ENCODE data around the gene CAMK4. TPM values are rescaled to one million over a fixed set of nuclear protein-coding genes. Genes with fewer than 3 reads are reported as not detected.

Gene CAMK4
- total RNA-seq, 1 experiment from 2014 or later, result 23.3 TPM

DNA sequence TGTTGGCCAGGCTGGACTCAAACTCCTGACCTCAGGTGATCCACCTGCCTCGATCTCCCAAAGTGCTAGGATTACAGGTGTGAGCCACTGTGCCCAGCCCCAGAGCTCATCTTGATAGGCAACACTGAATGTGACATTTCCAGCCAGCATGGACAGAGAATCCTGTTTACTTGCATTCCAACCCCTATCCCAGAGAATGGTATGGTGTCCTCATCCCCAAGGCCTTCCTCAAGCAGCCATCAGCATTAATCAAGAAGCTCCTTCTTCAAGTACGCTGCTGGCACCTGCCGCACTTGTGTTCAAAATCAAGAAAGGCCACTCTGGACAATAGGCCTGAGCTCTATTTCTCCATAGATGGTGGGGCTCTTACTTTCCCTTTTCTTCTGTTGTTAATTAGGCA, 247.9 kb downstream of the CAMK4 start:
- TF ChIP-seq, protein P1, sequence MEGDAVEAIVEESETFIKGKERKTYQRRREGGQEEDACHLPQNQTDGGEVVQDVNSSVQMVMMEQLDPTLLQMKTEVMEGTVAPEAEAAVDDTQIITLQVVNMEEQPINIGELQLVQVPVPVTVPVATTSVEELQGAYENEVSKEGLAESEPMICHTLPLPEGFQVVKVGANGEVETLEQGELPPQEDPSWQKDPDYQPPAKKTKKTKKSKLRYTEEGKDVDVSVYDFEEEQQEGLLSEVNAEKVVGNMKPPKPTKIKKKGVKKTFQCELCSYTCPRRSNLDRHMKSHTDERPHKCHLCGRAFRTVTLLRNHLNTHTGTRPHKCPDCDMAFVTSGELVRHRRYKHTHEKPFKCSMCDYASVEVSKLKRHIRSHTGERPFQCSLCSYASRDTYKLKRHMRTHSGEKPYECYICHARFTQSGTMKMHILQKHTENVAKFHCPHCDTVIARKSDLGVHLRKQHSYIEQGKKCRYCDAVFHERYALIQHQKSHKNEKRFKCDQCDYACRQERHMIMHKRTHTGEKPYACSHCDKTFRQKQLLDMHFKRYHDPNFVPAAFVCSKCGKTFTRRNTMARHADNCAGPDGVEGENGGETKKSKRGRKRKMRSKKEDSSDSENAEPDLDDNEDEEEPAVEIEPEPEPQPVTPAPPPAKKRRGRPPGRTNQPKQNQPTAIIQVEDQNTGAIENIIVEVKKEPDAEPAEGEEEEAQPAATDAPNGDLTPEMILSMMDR (IDR thresholded peaks at IDR 0.05; ENCODE audit: unreplicated experiment), result no peak
- peaks cover 4% of the 10 kb centered on the region for H3K9me3 Mint-ChIP-seq (ENCODE audit: low read depth, unreplicated experiment)
- no TSS peak for BruUV-seq (replicated peaks)
- H3K4me3 Mint-ChIP-seq (ENCODE audit: low read depth, unreplicated experiment), result no peak overlapping the region
- H3K27ac Mint-ChIP-seq (ENCODE audit: unreplicated experiment), result no peak overlapping the region
- DNase-seq, result no peak
- intact Hi-C loops (cut with micrococcal nuclease; ENCODE audit: unreplicated experiment), result no loop called here
- no peaks in the 10 kb centered on the region for H3K4me1 Mint-ChIP-seq (ENCODE audit: low read depth, unreplicated experiment)
- H3K27me3 Mint-ChIP-seq (ENCODE audit: unreplicated experiment), result no peaks in the 10 kb centered on the region
- H3K36me3 Mint-ChIP-seq (ENCODE audit: insufficient read depth, unreplicated experiment), result no peaks in the 10 kb centered on the region
- CTCF ChIA-PET, result no interaction called here

- Mint-ChIP-seq H3K4me3 (ENCODE audit: low read depth, unreplicated experiment) (no peak overlapping the region), H3K27ac (ENCODE audit: unreplicated experiment) (no peak overlapping the region), H3K27me3 (ENCODE audit: unreplicated experiment) (no peaks in the 10 kb centered on the region), H3K36me3 (ENCODE audit: insufficient read depth, unreplicated experiment) (no peaks in the 10 kb centered on the region), H3K4me1 (ENCODE audit: low read depth, unreplicated experiment) (no peaks in the 10 kb centered on the region), H3K9me3 (ENCODE audit: low read depth, unreplicated experiment) (peaks cover 4% of the 10 kb centered on the region)
- intact Hi-C loops (cut with micrococcal nuclease; ENCODE audit: unreplicated experiment), result no loop called here
- no TSS peak for BruUV-seq (replicated peaks)
- no peak for DNase-seq
- CTCF ChIA-PET, result no interaction called here
- TF ChIP-seq, protein P1 (IDR thresholded peaks at IDR 0.05; ENCODE audit: unreplicated experiment), result no peak
Observed at GRCh38 chr5:111472579-111472978, 248.4 kb downstream of the CAMK4 start.

DNA sequence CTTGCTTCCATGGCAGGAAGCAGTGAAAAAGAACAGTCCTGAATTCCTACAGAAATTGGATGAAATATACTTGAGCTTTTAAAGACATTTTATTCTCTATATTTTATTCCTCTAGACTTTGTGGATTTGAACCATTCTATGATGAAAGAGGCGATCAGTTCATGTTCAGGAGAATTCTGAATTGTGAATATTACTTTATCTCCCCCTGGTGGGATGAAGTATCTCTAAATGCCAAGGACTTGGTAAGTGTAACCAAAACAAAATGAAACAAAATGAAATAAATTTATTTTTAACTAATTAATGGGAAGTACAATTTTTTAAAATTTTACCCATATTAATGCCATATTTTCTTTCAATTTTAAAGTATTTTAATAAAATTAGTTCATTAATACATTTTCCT, 254.1 kb downstream of the CAMK4 start:
- no TSS peak for BruUV-seq (replicated peaks)
- intact Hi-C loops (cut with micrococcal nuclease; ENCODE audit: unreplicated experiment), result loop anchor here (5.0 kb wide), 1 partner anchor 321 kb away; no protein-coding TSS in a partner anchor
- Mint-ChIP-seq H3K27ac (ENCODE audit: unreplicated experiment) (no peak overlapping the region), H3K4me1 (ENCODE audit: low read depth, unreplicated experiment) (no peaks in the 10 kb centered on the region), H3K36me3 (ENCODE audit: insufficient read depth, unreplicated experiment) (no peaks in the 10 kb centered on the region), H3K4me3 (ENCODE audit: low read depth, unreplicated experiment) (no peak overlapping the region), H3K9me3 (ENCODE audit: low read depth, unreplicated experiment) (no peaks in the 10 kb centered on the region), H3K27me3 (ENCODE audit: unreplicated experiment) (no peaks in the 10 kb centered on the region)
- TF ChIP-seq, protein P1 (IDR thresholded peaks at IDR 0.05; ENCODE audit: unreplicated experiment), result no peak
- CTCF ChIA-PET, result no interaction called here
- no peak for DNase-seq

DNA sequence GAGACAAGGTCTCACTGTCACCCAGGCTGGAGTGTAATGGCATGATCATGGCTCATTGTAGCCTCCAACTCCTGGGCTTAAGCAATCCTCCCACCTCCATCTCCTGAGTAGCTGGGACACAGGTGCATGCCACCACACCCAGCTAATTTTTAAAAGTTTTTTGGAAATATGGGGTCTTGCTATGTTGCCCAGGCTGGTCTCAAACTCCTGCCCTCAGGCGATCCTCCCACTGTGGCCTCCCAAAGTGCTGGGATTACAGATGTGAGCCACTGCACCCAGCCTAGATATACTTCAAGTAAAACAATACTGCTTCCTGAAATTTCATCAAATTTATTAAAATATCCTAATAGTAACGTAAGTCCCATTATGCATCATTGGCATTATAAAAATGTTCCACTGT, 254.7 kb downstream of the CAMK4 start:
- intact Hi-C loops (cut with micrococcal nuclease; ENCODE audit: unreplicated experiment), result loop anchor here (5.0 kb wide), 1 partner anchor 322 kb away; no protein-coding TSS in a partner anchor
- DNase-seq, result no peak
- Mint-ChIP-seq H3K36me3 (ENCODE audit: insufficient read depth, unreplicated experiment) (no peaks in the 10 kb centered on the region), H3K9me3 (ENCODE audit: low read depth, unreplicated experiment) (no peaks in the 10 kb centered on the region), H3K4me1 (ENCODE audit: low read depth, unreplicated experiment) (no peaks in the 10 kb centered on the region), H3K27me3 (ENCODE audit: unreplicated experiment) (no peaks in the 10 kb centered on the region), H3K4me3 (ENCODE audit: low read depth, unreplicated experiment) (no peak overlapping the region), H3K27ac (ENCODE audit: unreplicated experiment) (no peak overlapping the region)
- TF ChIP-seq, protein P1 (IDR thresholded peaks at IDR 0.05; ENCODE audit: unreplicated experiment), result no peak
- CTCF ChIA-PET, result no interaction called here
- BruUV-seq (replicated peaks), result no TSS peak
